HCT116 (cell line): ENCODE data around the gene NAP1L1. TPM values are rescaled to one million over a fixed set of nuclear protein-coding genes. Genes with fewer than 3 reads are reported as not detected.

Source experiments
- ATAC-seq: fragments of 200-7000 bp; cut with Tn5 transposase; 2 replicates; pipeline ENCODE4 v1.9.1; 2020; ENCODE audit warnings: mild to moderate bottlenecking, moderate library complexity
- BruUV-seq: library from RNA; stranded (reverse); fragments of 400-500 nt; replicated peaks from 2 replicates; lab custom pipeline; 2021; lab: Mats Ljungman, UMichigan
- CTCF ChIA-PET: fragments of 300-600 bp; sonication (Branson Sonifier 250); formaldehyde crosslinking; loops from one replicate; lab custom pipeline; 2021; ENCODE audit warnings: antibody characterized with exemption; lab: Charles Lee
- POLR2A ChIA-PET: fragments of 300-600, 350-600 bp; sonication (Branson Sonifier 250); formaldehyde crosslinking; loops from one replicate; lab custom pipeline; 2021; ENCODE audit warnings: antibody characterized with exemption; lab: Charles Lee
- RAD21 ChIA-PET, 2 experiments: fragments of 300-600 bp; sonication (Branson Sonifier 250); formaldehyde crosslinking; loops; one replicate each; lab custom pipeline; 2023; ENCODE audit warnings: low total read pairs in 2 of 2; ENCODE audit not compliant: uncharacterized antibody in 2 of 2, unreplicated experiment in 2 of 2, low non-redundant PET in 1 of 2; lab: Charles Lee
- DNase-seq: peaks from one replicate; pipeline ENCODE4 v3.0.0-alpha.2; 2010; ENCODE audit warnings: low read depth, low spot score
- H2AFZ ChIP-seq: fragments of 200-600 bp; shearing (Covaris generic), sonication (generic); 2 replicates; pipeline ENCODE4 v1.6.1; 2017; ENCODE audit warnings: low read depth, mixed run types, mixed read lengths, antibody characterized with exemption, low read length; ENCODE audit not compliant: poor library complexity, severe bottlenecking
- H3K27ac ChIP-seq: 2 replicates; pipeline ENCODE4 v1.5.1; 2012; ENCODE audit warnings: low read depth, low read length
- H3K27me3 ChIP-seq: fragments of 200-600 bp; sonication (generic); 2 replicates; pipeline ENCODE4 v1.6.1; 2016; ENCODE audit warnings: mixed run types, low read length, mixed read lengths; ENCODE audit not compliant: insufficient read depth
- H3K36me3 ChIP-seq, 2 experiments: fragments of 200-500 bp in 1 of 2; fragments of 200-600 bp in 1 of 2; sonication (Bioruptor generic) in 1 of 2; sonication (generic) in 1 of 2; 2 replicates each; pipeline versions ENCODE4 v1.5.1 to v1.6.1; 2014 to 2016; ENCODE audit warnings: low read length in 2 of 2, inconsistent platforms in 1 of 2, mixed read lengths in 1 of 2, mixed run types in 1 of 2; ENCODE audit not compliant: insufficient read depth in 2 of 2, control insufficient read depth in 1 of 2
- H3K4me1 ChIP-seq, 2 experiments: fragments of 200-600 bp in 1 of 2; sonication (generic) in 1 of 2; 2 replicates each; pipeline versions ENCODE4 v1.5.1 to v1.6.1; 2012 to 2017; ENCODE audit warnings: low read length in 2 of 2, inconsistent platforms in 1 of 2, mild to moderate bottlenecking in 1 of 2, mixed read lengths in 1 of 2, mixed run types in 1 of 2, moderate library complexity in 1 of 2; ENCODE audit not compliant: insufficient read depth in 2 of 2, control insufficient read depth in 1 of 2
- H3K4me2 ChIP-seq: fragments of 200-600 bp; sonication (generic); 2 replicates; pipeline ENCODE4 v1.6.1; 2017; ENCODE audit warnings: mixed run types, low read length, mixed read lengths
- H3K4me3 ChIP-seq, 2 experiments: fragments of 200-600 bp in 1 of 2; sonication (generic) in 1 of 2; replicated peaks in 1 of 2; 2 replicates each; pipeline ENCODE4 v1.5.1; 2011 to 2016; ENCODE audit warnings: low read length in 2 of 2, control low read depth in 1 of 2, low read depth in 1 of 2, mild to moderate bottlenecking in 1 of 2, mixed read lengths in 1 of 2, mixed run types in 1 of 2
- H3K79me2 ChIP-seq: fragments of 200-600 bp; sonication (generic); 2 replicates; pipeline ENCODE4 v1.6.1; 2017; ENCODE audit warnings: mild to moderate bottlenecking, mixed run types, low read length, moderate library complexity, mixed read lengths; ENCODE audit not compliant: insufficient read depth
- H3K9ac ChIP-seq: fragments of 200-600 bp; sonication (generic); 2 replicates; pipeline ENCODE4 v1.6.1; 2016; ENCODE audit warnings: low read length, mixed read lengths
- H3K9me2 ChIP-seq: fragments of 200-600 bp; sonication (generic), shearing (Covaris generic); 2 replicates; pipeline ENCODE4 v1.6.1; 2017; ENCODE audit warnings: mixed run types, mild to moderate bottlenecking, moderate library complexity; ENCODE audit not compliant: insufficient read depth
- H3K9me3 ChIP-seq, 2 experiments: fragments of 200-500 bp in 1 of 2; fragments of 200-600 bp in 1 of 2; sonication (Bioruptor generic) in 1 of 2; sonication (generic) in 1 of 2; 2 replicates each; pipeline ENCODE4 v1.6.1; 2014 to 2017; ENCODE audit warnings: low read length in 2 of 2, mixed read lengths in 2 of 2, inconsistent platforms in 1 of 2, low read depth in 1 of 2, mild to moderate bottlenecking in 1 of 2, mixed run types in 1 of 2, moderate library complexity in 1 of 2; ENCODE audit not compliant: control insufficient read depth in 1 of 2, insufficient read depth in 1 of 2
- H4K20me1 ChIP-seq: fragments of 200-600 bp; sonication (generic), shearing (Covaris generic); 2 replicates; pipeline ENCODE4 v1.6.1; 2017; ENCODE audit warnings: mixed run types, mild to moderate bottlenecking, moderate library complexity; ENCODE audit not compliant: insufficient read depth
- ATF3 ChIP-seq: IDR thresholded peaks from 2 replicates; pipeline ENCODE4 v1.6.1; 2012
- CTCF ChIP-seq, 3 experiments: fragments of 200-600 bp in 1 of 3; sonication (generic) in 1 of 3; IDR thresholded peaks in 2 of 3; conservative IDR thresholded peaks in 1 of 3; 2 replicates each; pipeline ENCODE4 v1.5.1; 2012 to 2017; ENCODE audit warnings: low read depth in 2 of 3, low read length in 2 of 3, antibody characterized with exemption in 1 of 3, borderline replicate concordance in 1 of 3, control low read depth in 1 of 3, mild to moderate bottlenecking in 1 of 3, mixed read lengths in 1 of 3, mixed run types in 1 of 3, moderate library complexity in 1 of 3; ENCODE audit not compliant: insufficient read depth in 1 of 3
- EGR1 ChIP-seq: IDR thresholded peaks from 2 replicates; pipeline ENCODE4 v1.6.1; 2012; ENCODE audit warnings: low read depth
- EZH2 ChIP-seq: fragments of 200-600 bp; sonication (generic); IDR thresholded peaks from 2 replicates; pipeline ENCODE4 v1.6.1; 2017; ENCODE audit warnings: antibody characterized with exemption, mixed run types
- FOSL1 ChIP-seq: IDR thresholded peaks from 2 replicates; pipeline ENCODE4 v1.6.1; 2012; ENCODE audit warnings: low read depth
- MAX ChIP-seq: IDR thresholded peaks from 2 replicates; pipeline ENCODE4 v1.6.1; 2012
- POLR2A ChIP-seq: IDR thresholded peaks from 2 replicates; pipeline ENCODE4 v1.7.0; 2011; ENCODE audit warnings: borderline replicate concordance; ENCODE audit not compliant: insufficient read depth, insufficient read length; ENCODE audit errors: extremely low read depth
- RAD21 ChIP-seq: IDR thresholded peaks from 2 replicates; pipeline ENCODE4 v1.6.1; 2012; ENCODE audit warnings: low read depth, mild to moderate bottlenecking
- REST ChIP-seq: IDR thresholded peaks from 2 replicates; pipeline ENCODE4 v1.6.1; 2012; ENCODE audit warnings: low read depth
- SP1 ChIP-seq: IDR thresholded peaks from 2 replicates; pipeline ENCODE4 v1.6.1; 2012; ENCODE audit warnings: low read depth
- SRF ChIP-seq: IDR thresholded peaks from 2 replicates; pipeline ENCODE4 v1.6.1; 2012; ENCODE audit warnings: low read depth
- TCF7L2 ChIP-seq: IDR thresholded peaks from 2 replicates; pipeline ENCODE4 v1.7.0; 2011; ENCODE audit warnings: borderline replicate concordance, inconsistent platforms; ENCODE audit not compliant: insufficient read depth, insufficient read length; ENCODE audit errors: extremely low read depth
- ZBTB33 ChIP-seq: IDR thresholded peaks from 2 replicates; pipeline ENCODE4 v1.6.1; 2011; ENCODE audit warnings: mild to moderate bottlenecking, low read length, moderate library complexity; ENCODE audit not compliant: insufficient replicate concordance; ENCODE audit errors: extremely low read depth
- ZFX ChIP-seq: fragments of 450-650 bp; IDR thresholded peaks from 2 replicates; pipeline ENCODE4 v1.6.1; 2017
- ZNF274 ChIP-seq: fragments of 200-500 bp; sonication (Bioruptor generic); IDR thresholded peaks from 2 replicates; pipeline ENCODE4 v1.6.1; 2014; ENCODE audit warnings: mild to moderate bottlenecking, low read depth, low read length, inconsistent platforms
- intact Hi-C: fragments of 100-400 bp; cut with micrococcal nuclease; formaldehyde crosslinking; loops from 2 replicates; pipeline ENCODE4 v1.10.0; 2022
- total RNA-seq: library from RNA; stranded (reverse); gene quantifications from one replicate; pipeline ENCODE4 v1.2.1, GENCODE V29; 2021; ENCODE audit not compliant: unreplicated experiment

Gene NAP1L1
- total RNA-seq, 1 experiment from 2014 or later: 531 TPM

- H3K27me3 ChIP-seq: no peaks in the 10 kb centered on the region
- no peaks in the 10 kb centered on the region for H3K79me2 ChIP-seq
- H3K4me2 ChIP-seq: no peak overlapping the region
- intact Hi-C loops: no loop called here
- no peak for TF ChIP-seq ZNF274
- TF ChIP-seq ATF3: no peak
- no peak for TF ChIP-seq EZH2
- TF ChIP-seq REST: no peak
- TF ChIP-seq ZFX: no peak
- no peak for TF ChIP-seq CTCF (IDR thresholded peaks at IDR 0.05 in 2 of 3, conservative IDR thresholded peaks at IDR 0.05 in 1 of 3; ENCODE audit: borderline replicate concordance in 1 of 3, insufficient read depth in 1 of 3, low read depth in 2 of 3, low read length in 2 of 3)
- TF ChIP-seq MAX: no peak
- no peak for TF ChIP-seq FOSL1
- no peak for TF ChIP-seq ZBTB33
- no peak for TF ChIP-seq POLR2A
- TF ChIP-seq TCF7L2: no peak
- TF ChIP-seq SRF: no peak
- TF ChIP-seq RAD21: no peak
- TF ChIP-seq SP1: no peak
- TF ChIP-seq EGR1: no peak
- TF ChIP-seq, all 23 proteins: peak for 0
- H3K4me3 ChIP-seq: no peak overlapping the region
- DNase-seq: no peak
- ATAC-seq: no peak
- no peaks in the 10 kb centered on the region for H3K9me3 ChIP-seq
- ChIA-PET POLR2A (no interaction called here), CTCF (no interaction called here), RAD21 (no interaction called here)
- no peak overlapping the region for H3K9ac ChIP-seq
- no peaks in the 10 kb centered on the region for H4K20me1 ChIP-seq
- no peak overlapping the region for H3K27ac ChIP-seq
- no peaks in the 10 kb centered on the region for H3K36me3 ChIP-seq
- H2AFZ ChIP-seq: no peak overlapping the region
- H3K9me2 ChIP-seq: no peaks in the 10 kb centered on the region
- no TSS peak for BruUV-seq
- H3K4me1 ChIP-seq: peaks cover 22 to 30% of the 10 kb centered on the region in 2 experiments
Measured at GRCh38 chr12:75991753-75992152, 92.7 kb downstream of the NAP1L1 start.
